ENCODE results near the gene CC2D2A. TPM values are rescaled to one million over a fixed set of nuclear protein-coding genes. Genes with fewer than 3 reads are reported as not detected.

The CC2D2A gene
- total and polyA plus RNA-seq, 10 of the 15 experiments (the other 5 are each of a cell fraction or from before 2014, with no cell fraction given): 0.04 to 1.1 (median 0.26) TPM

GRCh38 chr4:15556511-15557092, 86.9 kb downstream of the CC2D2A start:
- no TSS peak for BruUV-seq (replicated peaks)
- TF ChIP-seq DPF2 (IDR thresholded peaks at IDR 0.05) (no peak), ZNF24 (IDR thresholded peaks at IDR 0.05) (no peak), CBX5 (IDR thresholded peaks at IDR 0.05; ENCODE audit: low read depth) (no peak), IRF4 (IDR thresholded peaks at IDR 0.05; ENCODE audit: low read depth, low read length) (no peak), BHLHE40 (IDR thresholded peaks at IDR 0.05; ENCODE audit: borderline replicate concordance in 1 of 2, low read depth in 2 of 2, low read length in 1 of 2) (no peak), CBFB (IDR thresholded peaks at IDR 0.05; ENCODE audit: low read depth) (no peak), PML (IDR thresholded peaks at IDR 0.05; ENCODE audit: low read length) (no peak), RELA (IDR thresholded peaks at IDR 0.05; ENCODE audit: borderline replicate concordance, partially characterized antibody) (no peak), CEBPZ (IDR thresholded peaks at IDR 0.05; ENCODE audit: low read depth, low read length) (no peak), USF1 (IDR thresholded peaks at IDR 0.05; ENCODE audit: borderline replicate concordance, extremely low read length, insufficient read depth, low read depth, low read length) (no peak)
- CTCF ChIA-PET: no interaction called here
- 60% methylated on average over 4 of the region's 4 CpGs for WGBS (ENCODE audit: insufficient coverage, insufficient replicate concordance, low lambda C conversion rate, missing lambda C conversion rate)
- no peak overlapping the region for H3K27ac ChIP-seq (ENCODE audit: control insufficient read depth, insufficient read depth)
- H3K9me3 ChIP-seq (replicated peaks; ENCODE audit: control insufficient read depth, insufficient read depth, low read length): no peaks in the 10 kb centered on the region
- no peaks in the 10 kb centered on the region for H3K79me2 ChIP-seq (ENCODE audit: control insufficient read depth, insufficient read depth, low read length)
- no peak for DNase-seq (ENCODE audit: low read depth, low spot score)
- no peak overlapping the region for H3K4me2 ChIP-seq (ENCODE audit: control insufficient read depth, insufficient read depth)
- no peak for FAIRE-seq
- RAD21 ChIA-PET (ENCODE audit: unreplicated experiment): no interaction called here
- POLR2A ChIA-PET: no interaction called here
- H2AFZ ChIP-seq (ENCODE audit: control insufficient read depth, low read depth, low read length): no peak overlapping the region
- in situ Hi-C loops (cut with MboI) (no loop called here), intact Hi-C loops (cut with micrococcal nuclease; ENCODE audit: unreplicated experiment) (no loop called here)
- no peaks in the 10 kb centered on the region for H4K20me1 ChIP-seq (ENCODE audit: control insufficient read depth, insufficient read depth)
- H3K36me3 ChIP-seq (ENCODE audit: control insufficient read depth in 2 of 2, insufficient read depth in 2 of 2, low read length in 1 of 2): no peaks in the 10 kb centered on the region
- H3K27me3 ChIP-seq (replicated peaks in 1 of 2; ENCODE audit: control insufficient read depth in 2 of 2, insufficient read depth in 2 of 2, low read length in 1 of 2): no peaks in the 10 kb centered on the region
- no peak overlapping the region for H3K9ac ChIP-seq (ENCODE audit: control insufficient read depth, insufficient read depth, low read length)
- no peak overlapping the region for H3K4me3 ChIP-seq
- no peak for ATAC-seq
- SMC1A ChIA-PET (ENCODE audit: uncharacterized antibody, unreplicated experiment): no interaction called here
- no peaks in the 10 kb centered on the region for H3K4me1 ChIP-seq (ENCODE audit: control insufficient read depth, insufficient read depth, low read length)

All from GM12878 (cell line).